ENCODE results near the gene KIF15.

DNA sequence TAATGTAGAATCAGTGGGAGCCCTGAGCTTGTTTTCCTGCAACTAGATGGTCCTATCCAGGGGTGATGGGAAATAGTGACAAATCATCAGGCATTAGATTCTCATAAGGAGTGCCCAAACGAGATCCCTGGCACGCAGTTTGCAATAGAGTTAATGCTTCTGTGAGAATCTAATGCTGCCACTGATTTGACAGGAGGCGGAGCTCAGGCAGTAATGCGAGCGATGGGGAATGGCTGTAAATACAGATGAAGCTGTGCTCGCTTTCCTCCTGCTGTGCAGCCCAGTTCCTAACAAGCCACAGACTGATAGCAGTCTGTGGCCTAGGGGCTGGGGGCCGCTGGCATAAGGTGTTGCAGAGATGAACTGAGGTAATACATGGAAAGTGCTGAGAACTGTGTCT lies 71.8 kb downstream of the KIF15 start:
- TF ChIP-seq CTCF (IDR thresholded peaks at IDR 0.05; ENCODE audit: low read length) = no peak
- no peak for TF ChIP-seq EZH2phosphoT487 (IDR thresholded peaks at IDR 0.05; ENCODE audit: low read length)
